GM19193 (cell line): ENCODE data around the gene RBP4.

Source experiments
- POLR2A ChIP-seq: IDR thresholded peaks from 4 replicates; pipeline ENCODE4 v1.6.1; 2011; ENCODE audit not compliant: insufficient read depth, insufficient read length; ENCODE audit errors: extremely low read depth

Gene RBP4

GRCh38 chr10:93601146-93601773, at the start of gene RBP4:
Gene RBP4, minus strand, starts transcription at chr10:93601235. Its CDS starts 207 bp downstream, at chr10:93601028.
- TF ChIP-seq POLR2A, result no peak

GRCh38 chr10:93639791-93640190, 38.8 kb upstream of the RBP4 start:
- no peak for TF ChIP-seq POLR2A

GRCh38 chr10:93630625-93631557, 29.9 kb upstream of the RBP4 start:
- no peak for TF ChIP-seq POLR2A

- TF ChIP-seq POLR2A, result no peak
Observed at GRCh38 chr10:93629647-93630305, 28.7 kb upstream of the RBP4 start.

- TF ChIP-seq POLR2A, result no peak
Observed at GRCh38 chr10:93628858-93629257, 27.8 kb upstream of the RBP4 start.

GRCh38 chr10:93622942-93623341, 21.9 kb upstream of the RBP4 start:
- TF ChIP-seq POLR2A, result no peak

GRCh38 chr10:93620925-93621324, 19.9 kb upstream of the RBP4 start:
- no peak for TF ChIP-seq POLR2A

GRCh38 chr10:93615576-93616235, 14.7 kb upstream of the RBP4 start:
- TF ChIP-seq POLR2A, result no peak

- TF ChIP-seq POLR2A, result no peak
Observed at GRCh38 chr10:93614101-93614825, 13.2 kb upstream of the RBP4 start.

GRCh38 chr10:93613126-93613525, 12.1 kb upstream of the RBP4 start:
- no peak for TF ChIP-seq POLR2A

- no peak for TF ChIP-seq POLR2A
Observed at GRCh38 chr10:93612311-93612710, 11.3 kb upstream of the RBP4 start, which contains the start of gene PDE6C. Gene PDE6C, plus strand, starts transcription at chr10:93612537. Its CDS starts 189 bp downstream, at chr10:93612726.

GRCh38 chr10:93608421-93608820, 7.4 kb upstream of the RBP4 start:
- no peak for TF ChIP-seq POLR2A

- no peak for TF ChIP-seq POLR2A
Observed at GRCh38 chr10:93604146-93604545, 3.1 kb upstream of the RBP4 start.

- no peak for TF ChIP-seq POLR2A
Observed at GRCh38 chr10:93603023-93603422, 2.0 kb upstream of the RBP4 start.
